ENCODE measurements around the gene TMPRSS2.

The TMPRSS2 gene

DNA sequence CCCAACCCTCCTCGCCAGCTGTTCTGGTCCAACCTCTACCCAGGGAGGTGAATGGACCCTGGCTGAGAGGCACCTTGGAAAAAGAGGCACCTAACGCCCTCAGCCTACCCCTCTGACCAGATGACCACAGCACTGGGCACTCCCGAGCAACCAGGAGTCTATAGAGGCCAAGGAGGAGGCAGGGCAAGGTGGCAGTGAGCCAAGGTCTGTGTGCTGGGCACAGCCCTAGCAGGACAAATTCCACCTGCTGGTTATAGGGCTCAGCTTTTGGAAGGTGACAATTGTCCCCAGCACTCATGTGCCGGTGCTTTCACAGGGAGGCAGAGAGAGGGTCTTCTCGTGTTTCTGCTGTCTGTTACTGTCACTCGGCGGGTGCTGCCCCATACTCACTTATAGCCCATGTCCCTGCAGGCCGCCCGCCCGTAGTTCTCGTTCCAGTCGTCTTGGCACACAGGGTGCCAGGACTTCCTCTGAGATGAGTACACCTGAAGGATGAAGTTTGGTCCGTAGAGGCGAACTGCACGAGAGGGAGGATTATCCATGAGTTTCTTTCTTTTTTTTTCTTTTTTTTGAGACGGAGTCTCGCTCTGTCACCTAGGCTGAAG is 27.8 kb downstream of the TMPRSS2 start:
- no CpG with 5 or more reads among the region's 17 CpGs for WGBS, 2 donors (ENCODE audit: extremely low coverage in 2 of 2, insufficient read length in 2 of 2, insufficient replicate concordance in 1 of 2)
- no peak overlapping the region for H3K27ac ChIP-seq (replicated peaks; ENCODE audit: low read length)

DNA sequence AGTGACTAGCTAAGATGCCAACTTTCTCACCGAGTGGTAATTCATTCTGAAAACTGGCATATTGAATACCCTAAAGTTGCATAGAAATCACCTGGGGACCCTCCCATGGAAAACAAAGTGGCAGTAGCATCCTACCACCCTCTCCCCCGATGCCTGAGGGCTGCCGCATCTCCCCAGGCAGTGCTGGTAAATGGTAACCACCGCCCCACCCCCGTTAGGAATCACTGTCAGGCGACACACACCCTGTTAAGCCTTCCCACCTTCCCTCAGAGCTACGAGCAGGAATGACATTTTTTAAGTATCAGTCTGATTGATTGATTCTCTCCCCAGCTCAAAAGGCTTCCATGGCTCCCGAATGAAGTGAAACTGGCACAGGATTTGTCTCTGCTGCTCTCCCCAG is 28.3 kb downstream of the TMPRSS2 start:
- peaks cover 0 to 16% of the 10 kb centered on the region in 2 donors for H3K4me1 ChIP-seq (ENCODE audit: control insufficient read depth in 2 of 2, insufficient read depth in 1 of 2, low read depth in 1 of 2, low read length in 2 of 2)
- no peak overlapping the region for H3K4ac ChIP-seq (ENCODE audit: low read length)
- no peak overlapping the region for H2BK12ac ChIP-seq (ENCODE audit: low read length)
- no peak overlapping the region for H3K27ac ChIP-seq (replicated peaks; ENCODE audit: low read length)
- H3K27me3 ChIP-seq (ENCODE audit: control insufficient read depth in 3 of 3, insufficient read depth in 3 of 3, low read depth in 1 of 3, low read length in 3 of 3) = peaks cover 0 to 3% (median 0%) of the 10 kb centered on the region in 3 experiments
- H3K36me3 ChIP-seq (replicated peaks in 1 of 2; ENCODE audit: control insufficient read depth in 2 of 2, insufficient read depth in 2 of 2, low read length in 2 of 2) = no peaks in the 10 kb centered on the region
- H3K4me2 ChIP-seq (ENCODE audit: insufficient read depth, low read length, poor library complexity, severe bottlenecking) = no peak overlapping the region
- no peak overlapping the region for H3K14ac ChIP-seq (ENCODE audit: low read length)
- no peaks in the 10 kb centered on the region for H3K79me1 ChIP-seq (ENCODE audit: low read depth, low read length)
- no peak for DNase-seq (ENCODE audit: low spot score)
- H4K91ac ChIP-seq (ENCODE audit: low read depth, low read length, poor library complexity) = no peak overlapping the region
- H2AK5ac ChIP-seq (ENCODE audit: low read depth, low read length) = no peak overlapping the region
- no peak overlapping the region for H3K9ac ChIP-seq (ENCODE audit: low read depth, low read length, poor library complexity)
- no peak overlapping the region for H2BK5ac ChIP-seq (ENCODE audit: low read length)
- no peak overlapping the region for H2BK15ac ChIP-seq (ENCODE audit: low read length)
- H3K4me3 ChIP-seq (ENCODE audit: low read length in 2 of 2) = peak overlapping the region in 1 of 2 donors; percentile 26
- no CpG with 5 or more reads among the region's 8 CpGs for WGBS, 2 donors (ENCODE audit: extremely low coverage in 2 of 2, insufficient read length in 2 of 2, insufficient replicate concordance in 1 of 2)
- H3K9me3 ChIP-seq (replicated peaks in 1 of 2; ENCODE audit: control insufficient read depth in 2 of 2, insufficient read depth in 1 of 2, low read depth in 1 of 2, low read length in 2 of 2) = no peaks in the 10 kb centered on the region
- H2AFZ ChIP-seq (ENCODE audit: low read length) = no peak overlapping the region
- H3K23ac ChIP-seq (ENCODE audit: low read depth, low read length, poor library complexity) = no peak overlapping the region
- no peak overlapping the region for H2BK120ac ChIP-seq (ENCODE audit: low read depth, low read length)
- H4K8ac ChIP-seq (ENCODE audit: low read depth, low read length) = no peak overlapping the region
- no peak overlapping the region for H3K18ac ChIP-seq (ENCODE audit: low read length)

More for the DNA sequence above, 27.8 kb downstream of the TMPRSS2 start:
- Histone ChIP-seq H4K8ac (ENCODE audit: low read depth, low read length) (no peak overlapping the region), H2BK120ac (ENCODE audit: low read depth, low read length) (no peak overlapping the region), H2AK5ac (ENCODE audit: low read depth, low read length) (peak overlapping the region; percentile 43), H4K91ac (ENCODE audit: low read depth, low read length, poor library complexity) (no peak overlapping the region), H3K9ac (ENCODE audit: low read depth, low read length, poor library complexity) (no peak overlapping the region), H2BK15ac (ENCODE audit: low read length) (peak overlapping the region; percentile 31), H2BK5ac (ENCODE audit: low read length) (no peak overlapping the region), H3K4me2 (ENCODE audit: insufficient read depth, low read length, poor library complexity, severe bottlenecking) (no peak overlapping the region), H3K18ac (ENCODE audit: low read length) (peak overlapping the region; percentile 63), H3K4ac (ENCODE audit: low read length) (no peak overlapping the region), H3K27me3 (ENCODE audit: control insufficient read depth in 3 of 3, insufficient read depth in 3 of 3, low read depth in 1 of 3, low read length in 3 of 3) (peaks cover 0 to 3% (median 0%) of the 10 kb centered on the region in 3 experiments), H3K14ac (ENCODE audit: low read length) (no peak overlapping the region), H3K4me1 (ENCODE audit: control insufficient read depth in 2 of 2, insufficient read depth in 1 of 2, low read depth in 1 of 2, low read length in 2 of 2) (peaks cover 0 to 16% of the 10 kb centered on the region in 2 donors), H2AFZ (ENCODE audit: low read length) (no peak overlapping the region), H3K9me3 (replicated peaks in 1 of 2; ENCODE audit: control insufficient read depth in 2 of 2, insufficient read depth in 1 of 2, low read depth in 1 of 2, low read length in 2 of 2) (no peaks in the 10 kb centered on the region), H3K36me3 (replicated peaks in 1 of 2; ENCODE audit: control insufficient read depth in 2 of 2, insufficient read depth in 2 of 2, low read length in 2 of 2) (no peaks in the 10 kb centered on the region), H2BK12ac (ENCODE audit: low read length) (no peak overlapping the region), H3K4me3 (ENCODE audit: low read length in 2 of 2) (peak overlapping the region in 1 of 2 donors; percentile 26), H3K79me1 (ENCODE audit: low read depth, low read length) (no peaks in the 10 kb centered on the region), H3K23ac (ENCODE audit: low read depth, low read length, poor library complexity) (peak overlapping the region; percentile 60)
- DNase-seq (ENCODE audit: low spot score) = no peak

DNA sequence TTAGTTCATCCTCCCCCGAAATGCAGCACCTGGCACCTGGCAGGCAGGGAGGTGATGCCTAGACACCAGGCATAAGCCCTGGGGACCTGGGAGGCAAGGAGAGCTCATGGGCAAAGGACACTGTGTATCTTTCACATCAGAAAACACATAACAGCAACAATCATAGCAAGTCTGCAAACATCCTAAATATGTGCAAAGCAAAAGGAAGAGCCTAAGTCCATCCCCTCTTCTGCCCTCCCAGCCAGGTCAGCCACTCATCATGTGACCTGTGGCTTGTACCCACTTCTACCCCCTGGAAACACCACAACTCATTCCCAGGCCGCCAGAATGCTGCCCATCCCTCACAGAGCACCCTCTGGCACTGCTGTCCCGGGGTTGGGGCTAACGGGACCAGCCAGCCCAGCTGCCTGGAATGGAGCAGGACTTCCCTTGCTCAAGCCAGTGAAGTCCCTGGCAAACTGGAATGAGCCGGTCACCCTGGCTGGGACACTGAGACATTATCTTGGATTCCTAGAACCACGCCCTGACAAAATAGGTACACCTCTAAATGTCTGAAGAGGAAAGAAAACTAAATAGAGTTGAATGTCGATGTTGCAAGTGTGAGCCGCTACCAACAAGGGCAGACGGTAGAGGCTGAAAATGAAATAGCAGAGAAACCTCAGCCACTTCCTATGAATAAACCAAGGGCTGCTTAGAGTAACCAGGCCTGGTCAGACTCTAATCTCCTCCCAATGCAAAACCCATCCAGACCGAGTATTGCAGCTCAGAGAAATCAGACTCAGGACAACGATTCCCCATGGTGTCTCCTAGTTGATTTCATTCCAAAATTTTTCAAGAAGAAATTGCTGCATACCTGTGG is 29.4 kb downstream of the TMPRSS2 start:
- Histone ChIP-seq H3K27ac (replicated peaks; ENCODE audit: low read length) (no peak overlapping the region), H4K91ac (ENCODE audit: low read depth, low read length, poor library complexity) (peak overlapping the region; percentile 9), H2AK5ac (ENCODE audit: low read depth, low read length) (peak overlapping the region; percentile 69), H2BK120ac (ENCODE audit: low read depth, low read length) (no peak overlapping the region), H3K4me3 (ENCODE audit: low read length in 2 of 2) (no peak overlapping the region), H2AFZ (ENCODE audit: low read length) (no peak overlapping the region), H2BK12ac (ENCODE audit: low read length) (peak overlapping the region; percentile 33), H3K4me1 (ENCODE audit: control insufficient read depth in 2 of 2, insufficient read depth in 1 of 2, low read depth in 1 of 2, low read length in 2 of 2) (peaks cover 0 to 16% of the 10 kb centered on the region in 2 donors), H4K8ac (ENCODE audit: low read depth, low read length) (no peak overlapping the region), H3K14ac (ENCODE audit: low read length) (peak overlapping the region; percentile 90), H3K27me3 (ENCODE audit: control insufficient read depth in 3 of 3, insufficient read depth in 3 of 3, low read depth in 1 of 3, low read length in 3 of 3) (peaks cover 0 to 3% (median 0%) of the 10 kb centered on the region in 3 experiments), H2BK15ac (ENCODE audit: low read length) (no peak overlapping the region), H3K79me1 (ENCODE audit: low read depth, low read length) (no peaks in the 10 kb centered on the region), H3K9me3 (replicated peaks in 1 of 2; ENCODE audit: control insufficient read depth in 2 of 2, insufficient read depth in 1 of 2, low read depth in 1 of 2, low read length in 2 of 2) (no peaks in the 10 kb centered on the region), H3K9ac (ENCODE audit: low read depth, low read length, poor library complexity) (no peak overlapping the region), H3K36me3 (replicated peaks in 1 of 2; ENCODE audit: control insufficient read depth in 2 of 2, insufficient read depth in 2 of 2, low read length in 2 of 2) (no peaks in the 10 kb centered on the region), H3K23ac (ENCODE audit: low read depth, low read length, poor library complexity) (peak overlapping the region; percentile 69), H3K4ac (ENCODE audit: low read length) (peak overlapping the region; percentile 59), H3K4me2 (ENCODE audit: insufficient read depth, low read length, poor library complexity, severe bottlenecking) (no peak overlapping the region), H2BK5ac (ENCODE audit: low read length) (peak overlapping the region; percentile 29), H3K18ac (ENCODE audit: low read length) (peak overlapping the region; percentile 56)
- no CpG with 5 or more reads among the region's 11 CpGs for WGBS, 2 donors (ENCODE audit: extremely low coverage in 2 of 2, insufficient read length in 2 of 2, insufficient replicate concordance in 1 of 2)
- no peak for DNase-seq (ENCODE audit: low spot score)

Measured in neuronal stem cell (in vitro differentiated cells).